MG63 (cell line): ENCODE data around the gene MTIF3. TPM values are rescaled to one million over a fixed set of nuclear protein-coding genes. Genes with fewer than 3 reads are reported as not detected.
A peak's percentile ranks its signal among the peaks of the same experiment; 100 is the strongest.

Source experiments
- DNase-seq: peaks from one replicate; pipeline ENCODE4 v3.0.0-alpha.2; 2020
- H3K27me3 ChIP-seq: fragments of 250-450 bp; sonication (Bioruptor Pico); 2 replicates; pipeline ENCODE4 v1.5.1; 2020; ENCODE audit warnings: mild to moderate bottlenecking, moderate library complexity
- H3K36me3 ChIP-seq: fragments of 250-450 bp; sonication (Bioruptor Pico); 2 replicates; pipeline ENCODE4 v1.5.1; 2020; ENCODE audit warnings: mild to moderate bottlenecking, moderate library complexity
- H3K4me3 ChIP-seq: fragments of 250-450 bp; sonication (Bioruptor Pico); 2 replicates; pipeline ENCODE4 v1.5.1; 2020; ENCODE audit warnings: mild to moderate bottlenecking, moderate library complexity
- H3K9me3 ChIP-seq: fragments of 250-450 bp; sonication (Bioruptor Pico); 2 replicates; pipeline ENCODE4 v1.5.1; 2020; ENCODE audit warnings: mild to moderate bottlenecking, moderate library complexity
- total RNA-seq: library from RNA; depleted of rRNA; stranded (reverse); fragments of >200 nt; shearing (Covaris generic); gene quantifications from 2 replicates; pipeline ENCODE4 v1.2.3, GENCODE V29; 2014; ENCODE audit warnings: low replicate concordance

MTIF3 gene
- total RNA-seq, 1 experiment from 2014 or later = 96.7 TPM

- Histone ChIP-seq H3K27me3 (no peaks in the 10 kb centered on the region), H3K4me3 (no peak overlapping the region), H3K9me3 (no peaks in the 10 kb centered on the region), H3K36me3 (peaks cover 60% of the 10 kb centered on the region)
- DNase-seq = no peak
These were observed 22.2 kb downstream of the MTIF3 start for GRCh38 chr13:27428160-27428559.

- Histone ChIP-seq H3K9me3 (no peaks in the 10 kb centered on the region), H3K4me3 (no peak overlapping the region), H3K27me3 (no peaks in the 10 kb centered on the region), H3K36me3 (peaks cover 58% of the 10 kb centered on the region)
- DNase-seq = no peak
These were observed 22.7 kb downstream of the MTIF3 start for GRCh38 chr13:27427641-27428040.

GRCh38 chr13:27425918-27426630 is 24.3 kb downstream of the MTIF3 start:
- no peaks in the 10 kb centered on the region for H3K9me3 ChIP-seq
- H3K36me3 ChIP-seq = peaks cover 44% of the 10 kb centered on the region
- H3K4me3 ChIP-seq = peak overlapping the region; percentile 87
- peak; percentile 89 for DNase-seq
- no peaks in the 10 kb centered on the region for H3K27me3 ChIP-seq

- H3K9me3 ChIP-seq = no peaks in the 10 kb centered on the region
- peak overlapping the region; percentile 87 for H3K4me3 ChIP-seq
- H3K27me3 ChIP-seq = no peaks in the 10 kb centered on the region
- peaks cover 37% of the 10 kb centered on the region for H3K36me3 ChIP-seq
- DNase-seq = peak; percentile 18
These were observed 25.0 kb downstream of the MTIF3 start for GRCh38 chr13:27425158-27425917.

DNA sequence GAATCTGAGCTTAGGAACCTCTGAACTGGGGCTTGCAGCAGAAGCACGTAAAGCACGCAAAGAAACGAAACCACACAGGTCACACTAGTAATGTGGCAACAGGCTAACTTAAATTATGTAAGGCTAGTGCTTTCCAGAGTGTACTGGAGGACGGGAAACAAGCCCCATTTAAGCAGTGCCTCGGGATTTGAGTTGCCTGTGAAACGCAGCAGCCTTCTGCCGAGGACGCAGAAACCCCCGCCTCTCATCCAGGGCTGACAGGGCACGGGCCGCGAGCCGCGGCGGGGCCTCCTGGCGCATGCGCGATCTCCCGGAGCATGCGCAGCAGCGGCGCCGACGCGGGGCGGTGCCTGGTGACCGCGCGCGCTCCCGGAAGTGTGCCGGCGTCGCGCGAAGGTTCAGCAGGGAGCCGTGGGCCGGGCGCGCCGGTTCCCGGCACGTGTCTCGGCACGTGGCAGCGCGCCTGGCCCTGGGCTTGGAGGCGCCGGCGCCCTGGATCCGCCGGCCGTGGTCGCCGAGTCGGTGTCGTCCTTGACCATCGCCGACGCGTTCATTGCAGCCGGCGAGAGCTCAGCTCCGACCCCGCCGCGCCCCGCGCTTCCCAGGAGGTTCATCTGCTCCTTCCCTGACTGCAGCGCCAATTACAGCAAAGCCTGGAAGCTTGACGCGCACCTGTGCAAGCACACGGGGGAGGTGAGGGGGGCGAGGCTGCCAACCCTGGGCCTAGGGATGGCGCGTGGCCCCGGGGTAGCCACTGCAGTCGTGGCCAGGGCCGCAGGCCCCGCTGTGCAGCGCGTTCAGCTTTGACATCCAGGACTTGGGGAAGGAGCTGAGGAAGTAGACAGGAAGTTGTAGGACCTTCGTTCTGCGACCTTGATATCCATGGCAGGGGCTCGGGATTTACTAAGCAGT is 25.9 kb downstream of the MTIF3 start, which contains the start of gene GTF3A:
TSS of gene GTF3A (plus strand) at position 374 of the 912 bp plus-strand sequence.
- Histone ChIP-seq H3K9me3 (no peaks in the 10 kb centered on the region), H3K27me3 (no peaks in the 10 kb centered on the region), H3K36me3 (peaks cover 28% of the 10 kb centered on the region), H3K4me3 (peak within 1 kb of the TSS; percentile 87)
- peak; percentile 83 for DNase-seq

DNA sequence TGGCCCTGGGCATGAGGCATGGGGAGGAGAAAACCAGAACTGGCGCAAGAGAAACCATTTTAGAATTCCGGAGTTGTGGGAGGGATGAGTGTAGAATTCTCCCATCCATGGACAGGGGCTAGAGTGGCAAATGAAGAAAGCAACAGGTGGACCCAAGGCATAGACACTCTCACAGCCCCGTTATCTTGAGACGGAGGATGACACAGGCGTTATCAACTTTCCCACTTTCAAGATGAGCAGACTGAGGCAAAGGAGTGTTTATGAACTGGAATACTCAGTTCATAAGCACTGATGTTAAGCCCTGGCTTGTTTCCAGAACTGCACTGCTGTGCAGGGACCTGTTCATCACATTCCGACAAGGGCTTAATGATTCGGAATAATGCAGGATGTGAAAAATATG is 27.0 kb downstream of the MTIF3 start:
- no peak for DNase-seq
- peaks cover 20% of the 10 kb centered on the region for H3K36me3 ChIP-seq
- no peaks in the 10 kb centered on the region for H3K27me3 ChIP-seq
- H3K9me3 ChIP-seq = no peaks in the 10 kb centered on the region
- H3K4me3 ChIP-seq = no peak overlapping the region

GRCh38 chr13:27421101-27421871 is 29.1 kb downstream of the MTIF3 start:
- H3K9me3 ChIP-seq = no peaks in the 10 kb centered on the region
- H3K27me3 ChIP-seq = no peaks in the 10 kb centered on the region
- no peak overlapping the region for H3K4me3 ChIP-seq
- no peak for DNase-seq
- H3K36me3 ChIP-seq = no peaks in the 10 kb centered on the region; the same call in 1 of the 2 replicates

GRCh38 chr13:27419328-27419727 is 31.0 kb downstream of the MTIF3 start:
- peaks cover 4% of the 10 kb centered on the region; the same call in 1 of the 2 replicates for H3K27me3 ChIP-seq
- no peak for DNase-seq
- no peaks in the 10 kb centered on the region for H3K9me3 ChIP-seq
- no peaks in the 10 kb centered on the region for H3K36me3 ChIP-seq
- H3K4me3 ChIP-seq = no peak overlapping the region

DNA sequence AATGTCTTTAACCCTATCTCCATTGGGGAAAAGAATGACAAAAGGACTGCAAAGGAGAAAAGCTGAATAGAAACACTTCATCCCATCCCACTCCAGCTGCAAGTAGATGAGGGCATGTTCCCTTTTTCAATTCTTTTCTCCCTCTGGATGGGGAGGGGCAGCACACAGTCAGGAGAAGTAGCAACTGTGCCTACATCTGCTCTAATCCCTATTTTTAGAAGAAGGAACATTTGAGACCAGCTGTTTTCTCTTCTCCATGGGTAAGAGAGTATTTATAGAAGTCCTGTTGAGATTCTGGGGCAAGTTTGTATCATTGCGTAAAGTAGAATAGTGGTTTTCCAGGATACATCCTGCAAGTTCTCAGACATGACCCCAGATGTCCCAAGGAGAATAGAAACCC is 35.2 kb downstream of the MTIF3 start:
- H3K4me3 ChIP-seq = no peak overlapping the region
- no peak for DNase-seq
- no peaks in the 10 kb centered on the region for H3K36me3 ChIP-seq
- H3K27me3 ChIP-seq = peaks cover 4% of the 10 kb centered on the region; the same call in 1 of the 2 replicates
- no peaks in the 10 kb centered on the region for H3K9me3 ChIP-seq

GRCh38 chr13:27411341-27411740 is 39.0 kb downstream of the MTIF3 start:
- H3K4me3 ChIP-seq = no peak overlapping the region
- H3K36me3 ChIP-seq = no peaks in the 10 kb centered on the region
- no peak for DNase-seq
- H3K9me3 ChIP-seq = no peaks in the 10 kb centered on the region
- H3K27me3 ChIP-seq = peaks cover 4% of the 10 kb centered on the region; the same call in 1 of the 2 replicates

- DNase-seq = no peak
- H3K4me3 ChIP-seq = no peak overlapping the region
- no peaks in the 10 kb centered on the region for H3K36me3 ChIP-seq
- H3K27me3 ChIP-seq = no peaks in the 10 kb centered on the region; the same call in 1 of the 2 replicates
- H3K9me3 ChIP-seq = no peaks in the 10 kb centered on the region
These were observed 41.4 kb downstream of the MTIF3 start for GRCh38 chr13:27409013-27409412.

- DNase-seq = no peak
- no peak overlapping the region for H3K4me3 ChIP-seq
- no peaks in the 10 kb centered on the region for H3K9me3 ChIP-seq
- no peaks in the 10 kb centered on the region; the same call in 1 of the 2 replicates for H3K27me3 ChIP-seq
- no peaks in the 10 kb centered on the region for H3K36me3 ChIP-seq
These were observed 42.3 kb downstream of the MTIF3 start for GRCh38 chr13:27408074-27408473.

DNA sequence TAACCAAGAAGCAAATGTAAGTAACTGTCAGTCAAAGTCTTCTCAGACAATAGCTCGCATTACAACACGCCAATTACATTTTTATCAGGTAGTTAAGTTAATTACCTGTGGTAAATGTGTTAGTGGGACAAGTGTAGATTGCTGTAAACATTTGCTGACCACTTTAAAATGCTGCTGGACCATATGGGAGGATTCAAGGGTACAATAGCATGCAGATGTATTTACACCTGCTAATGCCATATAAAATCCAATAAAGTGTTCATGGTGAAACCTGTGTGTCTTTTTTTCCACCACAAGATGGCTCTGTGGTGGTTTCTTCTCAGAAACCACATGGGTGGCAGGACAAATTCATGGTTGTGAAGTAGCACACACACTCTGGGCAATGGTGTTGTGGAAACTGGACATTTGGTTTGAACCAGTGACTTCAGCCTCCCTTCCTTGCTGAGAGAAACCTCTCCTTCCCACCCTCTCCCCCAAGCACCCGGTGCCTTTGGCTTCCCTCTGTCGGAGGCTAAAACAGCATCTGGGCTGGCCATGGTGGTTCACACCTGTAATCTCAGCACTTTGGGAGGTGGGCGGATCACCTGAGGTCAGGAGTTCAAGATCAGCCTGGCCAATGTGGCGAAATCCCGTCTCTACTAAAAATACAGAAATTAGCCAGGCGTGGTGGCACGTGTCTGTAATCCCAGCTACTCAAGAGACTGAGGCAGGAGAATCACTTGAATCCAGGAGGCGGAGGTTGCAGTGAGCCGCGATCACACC is 44.0 kb downstream of the MTIF3 start:
- Histone ChIP-seq H3K36me3 (no peaks in the 10 kb centered on the region), H3K9me3 (no peaks in the 10 kb centered on the region), H3K27me3 (no peaks in the 10 kb centered on the region; the same call in 1 of the 2 replicates), H3K4me3 (no peak overlapping the region)
- no peak for DNase-seq

DNA sequence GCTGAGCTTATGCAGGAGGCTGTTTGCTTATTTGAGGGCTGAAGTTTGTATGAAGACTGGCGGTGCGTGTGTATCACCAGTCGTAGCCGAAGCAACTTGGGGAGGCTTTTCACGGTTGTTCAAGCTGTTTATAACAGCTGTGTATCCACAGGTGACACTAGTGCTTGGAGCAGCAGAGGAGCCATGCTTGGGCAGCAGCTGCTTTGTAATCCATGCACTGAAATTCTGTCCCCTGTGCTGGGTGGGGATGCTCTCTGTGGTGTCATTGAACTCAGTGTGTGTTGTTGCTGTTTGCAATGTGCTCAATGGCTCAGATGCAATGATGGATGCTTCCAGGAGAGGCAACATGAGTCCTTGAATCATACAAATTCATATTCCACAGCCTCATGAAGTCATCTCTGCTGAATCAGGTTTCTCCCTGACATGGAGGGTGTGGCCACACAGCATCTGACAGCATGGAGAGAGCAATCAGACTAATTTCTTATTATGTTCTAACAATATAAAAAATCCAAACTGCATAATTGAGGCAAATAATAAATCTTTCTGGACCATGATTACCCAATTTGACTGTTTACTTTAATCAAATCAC is 44.7 kb downstream of the MTIF3 start:
- H3K4me3 ChIP-seq = no peak overlapping the region
- H3K27me3 ChIP-seq = no peaks in the 10 kb centered on the region; the same call in 1 of the 2 replicates
- no peaks in the 10 kb centered on the region for H3K36me3 ChIP-seq
- no peak for DNase-seq
- H3K9me3 ChIP-seq = no peaks in the 10 kb centered on the region

GRCh38 chr13:27404680-27405079 is 45.7 kb downstream of the MTIF3 start:
- no peaks in the 10 kb centered on the region for H3K27me3 ChIP-seq
- H3K4me3 ChIP-seq = no peak overlapping the region
- no peak for DNase-seq
- no peaks in the 10 kb centered on the region for H3K36me3 ChIP-seq
- H3K9me3 ChIP-seq = peaks cover 3% of the 10 kb centered on the region; the same call in 1 of the 2 replicates
